Mesenteric fat pad (tissue), 1 donor: Measurements from ENCODE around the gene GET4. TPM values are rescaled to one million over a fixed set of nuclear protein-coding genes. Genes with fewer than 3 reads are reported as not detected.
"Not testable (repeated sequence)": the region's sequence is repeated elsewhere in the genome, so short reads cannot be mapped to it uniquely, and the experiment has no call there.

Experiments used
- DNase-seq: peaks from one replicate; pipeline ENCODE4 v3.0.0-alpha.2; 2020; ENCODE audit warnings: low spot score
- total RNA-seq: library from RNA; stranded (reverse); fragmentation: NEBNext Ultra II Directional; extraction: Animal tissue kit (Norgen Biotek cat#: 25700); gene quantifications from one replicate; pipeline ENCODE4 v1.2.1, GENCODE V29; 2021
- donor health status: DM: yes; HTN: yes; CAD: no.

Gene GET4
- total RNA-seq, 1 donor from 2014 or later = 29.8 TPM

GRCh38 chr7:898460-898854 is 22.1 kb downstream of the GET4 start:
- no peak for DNase-seq

DNA sequence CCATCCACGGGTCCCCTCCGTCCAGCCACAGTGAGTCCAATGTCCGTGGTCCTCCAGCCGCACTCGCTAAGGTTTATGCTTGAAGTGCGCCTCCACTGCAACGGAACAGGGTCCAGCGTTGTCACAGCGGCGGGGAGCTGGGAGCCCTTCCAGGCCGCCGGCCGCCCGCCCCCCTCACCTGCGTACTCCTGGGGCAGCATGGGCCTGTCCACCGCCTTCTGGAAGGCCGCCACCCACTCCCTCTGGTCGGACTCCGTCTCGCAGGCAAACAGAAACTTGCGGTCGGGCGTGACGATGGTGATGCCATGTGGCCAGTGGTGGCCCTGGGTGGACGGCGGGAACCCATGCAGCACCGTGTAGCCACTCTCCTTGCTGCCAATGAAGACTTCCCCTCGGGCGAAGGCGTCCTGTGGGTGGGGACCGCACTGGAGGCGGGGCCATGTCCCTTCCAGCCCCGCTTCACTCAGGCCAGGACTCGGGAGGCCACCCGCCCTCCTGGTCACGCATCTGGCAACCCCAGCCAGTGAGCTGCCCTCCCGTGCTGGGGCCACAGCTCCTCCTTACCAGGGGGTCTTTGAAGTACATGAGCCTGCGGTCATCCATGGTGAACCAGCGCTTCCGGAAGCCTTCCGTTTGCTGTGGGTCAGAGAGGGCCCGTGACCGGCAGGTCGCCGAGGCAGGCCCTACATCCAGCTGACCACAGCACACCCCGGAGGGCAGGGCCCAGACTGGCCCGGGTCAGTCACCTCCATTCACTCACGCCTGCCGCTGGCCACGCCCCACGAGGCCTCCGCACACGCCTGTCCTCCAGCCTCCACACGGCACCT is 22.7 kb downstream of the GET4 start:
- DNase-seq = no peak

- DNase-seq = no peak
These were observed 23.5 kb downstream of the GET4 start for GRCh38 chr7:899806-900205.

DNA sequence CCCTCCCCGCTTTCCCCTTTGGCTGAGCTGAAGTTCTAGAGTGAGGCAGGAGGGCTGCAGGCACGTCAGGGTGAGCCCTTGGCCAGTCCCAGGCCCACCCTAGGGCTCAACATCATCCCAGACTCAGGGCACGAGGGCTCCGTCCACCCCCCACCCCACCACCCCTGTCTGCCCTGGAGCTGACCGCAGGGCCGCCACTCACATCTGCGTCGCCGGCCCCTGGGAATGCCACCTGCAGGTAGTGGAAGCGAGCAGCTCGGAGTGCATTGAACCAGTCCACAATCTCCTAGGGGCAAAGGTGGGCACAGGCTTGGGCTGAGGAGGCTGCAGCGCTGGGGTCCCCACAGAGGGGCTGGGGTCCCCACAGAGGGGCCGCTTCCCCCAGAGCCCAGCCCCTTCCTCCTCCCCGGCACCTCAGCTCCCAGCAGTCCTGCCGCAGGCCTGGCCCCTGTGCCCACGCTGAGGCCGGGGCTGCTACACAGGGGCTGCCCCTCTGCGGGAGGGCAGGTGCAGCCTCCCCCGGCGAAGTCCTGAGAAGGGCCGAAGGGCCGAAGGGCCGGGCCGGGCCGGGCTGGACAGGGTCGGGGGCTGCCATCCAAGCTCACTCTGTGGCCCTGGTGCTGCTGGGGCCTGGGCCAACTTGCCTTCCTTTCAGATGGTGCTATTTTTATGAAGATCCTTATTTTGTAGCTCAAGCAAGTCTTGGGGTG is 24.1 kb downstream of the GET4 start:
- no peak for DNase-seq

DNA sequence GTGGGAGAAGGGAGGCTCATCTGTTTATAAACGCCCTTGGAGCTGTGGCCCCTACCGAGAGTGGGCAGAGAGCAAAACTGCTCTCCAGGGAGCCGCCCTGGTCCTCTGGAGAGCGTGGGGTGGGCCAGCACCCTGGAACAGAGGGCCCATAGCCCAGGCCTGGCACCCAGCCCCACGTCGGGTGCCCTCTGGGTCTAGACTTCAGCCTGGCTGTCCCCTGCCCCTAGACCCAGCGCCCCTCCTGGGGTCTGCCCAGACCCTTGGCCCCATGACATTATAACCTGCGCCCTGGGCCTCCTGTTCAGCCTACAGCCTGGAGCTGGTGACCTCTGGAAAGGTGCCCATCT is 24.7 kb downstream of the GET4 start:
- no peak for DNase-seq

- no peak for DNase-seq
These were observed 25.2 kb downstream of the GET4 start for GRCh38 chr7:901388-902154.

DNA sequence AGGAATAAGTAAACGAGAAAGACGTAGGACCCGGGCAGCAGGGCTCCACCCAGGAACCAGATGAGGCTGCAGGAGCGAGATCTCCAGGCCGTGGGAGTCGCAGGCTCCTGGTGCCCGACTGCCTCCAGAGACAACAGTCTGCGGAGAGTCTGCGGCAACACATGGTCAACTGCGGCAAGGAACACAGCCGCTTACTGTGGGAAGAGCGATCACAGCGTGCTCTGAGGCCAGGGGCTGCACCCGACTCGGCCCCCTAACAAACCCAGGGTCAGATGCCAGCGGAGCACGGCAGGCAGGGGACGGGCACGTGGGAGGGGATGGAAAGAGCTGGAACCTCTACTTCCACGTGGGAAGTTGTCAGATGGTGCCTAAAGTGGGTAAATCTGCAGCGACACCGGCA is 26.6 kb downstream of the GET4 start:
- DNase-seq = no peak

GRCh38 chr7:903921-904755 is 27.8 kb downstream of the GET4 start:
- no peak for DNase-seq

- no peak for DNase-seq
These were observed 28.5 kb downstream of the GET4 start for GRCh38 chr7:904847-905246.

- DNase-seq = no peak
These were observed 30.4 kb downstream of the GET4 start for GRCh38 chr7:906776-907157.

GRCh38 chr7:907158-907980 is 31.0 kb downstream of the GET4 start:
- DNase-seq = no peak

GRCh38 chr7:908159-908581 is 31.8 kb downstream of the GET4 start:
- DNase-seq = no peak

DNA sequence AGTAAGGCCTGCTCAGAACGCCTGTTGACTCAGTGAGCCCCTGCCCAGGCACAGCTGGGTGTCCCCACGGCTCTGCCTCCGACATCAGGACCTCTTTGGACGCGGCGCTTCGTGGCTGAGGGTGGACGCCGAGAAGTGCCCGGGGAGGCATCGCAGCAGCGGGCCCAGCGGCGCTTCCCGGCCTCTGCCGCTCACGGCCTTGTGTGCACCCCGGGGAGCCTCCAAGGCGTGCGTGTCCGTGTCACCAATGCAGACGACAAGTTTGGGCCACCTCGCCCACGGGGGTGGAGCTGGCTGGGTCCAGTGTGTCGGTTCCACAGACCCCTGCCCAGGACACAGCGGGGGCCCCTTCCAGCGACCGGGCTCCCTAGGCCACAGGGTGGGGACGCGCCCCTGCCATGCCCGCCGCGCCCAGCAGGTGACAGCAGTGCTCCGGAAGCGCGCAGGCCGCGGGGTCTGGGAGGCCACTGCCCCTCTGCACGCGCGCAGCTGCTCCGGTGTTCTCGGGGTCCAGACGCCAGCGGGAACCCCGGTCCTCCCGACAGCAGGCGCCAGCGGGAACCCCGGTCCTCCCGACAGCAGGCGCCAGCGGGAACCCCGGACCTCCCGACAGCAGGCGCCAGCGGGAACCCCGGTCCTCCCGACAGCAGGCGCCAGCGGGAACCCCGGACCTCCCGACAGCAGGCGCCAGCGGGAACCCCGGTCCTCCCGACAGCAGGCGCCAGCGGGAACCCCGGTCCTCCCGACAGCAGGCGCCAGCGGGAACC is 32.4 kb downstream of the GET4 start:
- DNase-seq = not testable (repeated sequence)

DNA sequence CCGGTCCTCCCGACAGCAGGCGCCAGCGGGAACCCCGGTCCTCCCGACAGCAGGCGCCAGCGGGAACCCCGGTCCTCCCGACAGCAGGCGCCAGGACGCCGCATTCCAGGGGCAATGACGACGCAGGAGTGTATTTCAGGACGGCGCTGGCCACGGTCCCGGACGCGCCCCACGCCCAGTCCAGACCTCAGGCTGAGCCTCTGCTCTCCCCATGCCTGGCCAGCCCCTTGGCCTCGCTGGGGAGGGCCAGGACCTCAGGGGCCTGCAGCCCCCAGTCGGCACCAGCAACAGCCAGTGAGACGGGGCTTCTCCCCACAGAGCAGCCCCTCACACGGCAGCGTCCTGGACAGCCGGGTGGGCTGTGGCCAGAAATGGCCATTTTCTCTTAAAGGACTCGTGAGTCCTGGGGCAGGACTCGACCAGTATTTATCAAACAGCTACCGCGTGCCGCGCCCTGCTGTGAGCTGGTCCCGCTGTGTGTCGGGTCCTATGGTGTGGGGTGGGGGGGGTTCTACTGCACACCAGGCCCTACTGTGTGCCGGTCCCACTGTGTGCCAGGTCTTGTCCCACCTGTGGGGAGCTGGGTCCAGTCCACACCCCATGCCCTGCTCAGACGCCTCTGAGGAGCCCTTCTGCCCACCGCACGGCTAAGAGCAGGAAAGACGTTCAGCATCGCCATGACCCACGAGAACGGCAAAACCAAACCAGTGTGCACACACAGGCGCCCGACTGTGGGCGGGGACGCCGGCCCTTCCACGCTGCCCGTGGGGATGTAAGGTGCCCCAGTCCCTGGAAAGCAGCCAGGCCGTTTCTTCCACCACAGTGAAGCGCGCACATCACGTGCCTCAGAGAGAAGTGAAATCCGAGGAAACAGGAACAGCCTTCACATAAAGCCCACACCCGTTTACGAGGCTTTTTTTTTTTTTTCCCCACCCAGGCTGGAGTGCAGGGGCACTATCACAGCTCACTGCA is 33.3 kb downstream of the GET4 start:
- DNase-seq = no peak

- DNase-seq = no peak
These were observed 34.1 kb downstream of the GET4 start for GRCh38 chr7:910441-910861.

GRCh38 chr7:910931-911431 is 34.6 kb downstream of the GET4 start:
- no peak for DNase-seq

GRCh38 chr7:911791-912480 is 35.6 kb downstream of the GET4 start:
- DNase-seq = no peak
